Lower leg skin (tissue), 4 donors: Measurements from ENCODE around the gene TANK. TPM values are rescaled to one million over a fixed set of nuclear protein-coding genes. Genes with fewer than 3 reads are reported as not detected.

ENCODE experiments used
- DNase-seq, 2 donors: peaks; one replicate each; pipeline ENCODE4 v3.0.0-alpha.2; 2019; ENCODE audit warnings: low spot score in 2 of 2
- H3K4me3 ChIP-seq: fragments of 200-600 bp; sonication (generic); 2 replicates; pipeline ENCODE4 v1.5.1; 2017; ENCODE audit warnings: mild to moderate bottlenecking, low read depth; ENCODE audit not compliant: poor library complexity, severe bottlenecking
- POLR2A ChIP-seq, 2 donors: fragments of 450-650 bp; IDR thresholded peaks; one replicate each; pipeline ENCODE4 v1.6.1; 2016 to 2017; ENCODE audit warnings: antibody characterized with exemption in 2 of 2, mild to moderate bottlenecking in 1 of 2, moderate library complexity in 1 of 2
- WGBS, 2 donors: methylation state at CpG; one replicate each; pipeline ENCODE4 v1.1.5; 2018; 5-methylcytosine and 5-hydroxymethylcytosine counted together
- intact Hi-C: fragments of 100-400 bp; cut with DNase I; formaldehyde crosslinking; loops from one replicate; pipeline ENCODE4 v1.15.0; 2023; ENCODE audit warnings: low total_unique reads
- total RNA-seq, 4 donors: library from RNA; depleted of rRNA; stranded (reverse); fragments of >200 nt; gene quantifications; one replicate each; pipeline ENCODE4 v1.1.0, GENCODE V29; 2016
- TF ChIP-seq, protein P1 (sequence below), 3 donors: fragments of 450-650 bp; IDR thresholded peaks; one replicate each; pipeline ENCODE4 v1.5.1; 2016; ENCODE audit warnings: antibody characterized with exemption in 3 of 3, mild to moderate bottlenecking in 3 of 3, moderate library complexity in 2 of 3

Gene TANK
- total RNA-seq, 4 donors from 2014 or later = 81.6 to 89.8 (median 88.0) TPM

GRCh38 chr2:161135951-161136593 lies 24.2 kb upstream of the TANK start:
- TF ChIP-seq, protein P1, sequence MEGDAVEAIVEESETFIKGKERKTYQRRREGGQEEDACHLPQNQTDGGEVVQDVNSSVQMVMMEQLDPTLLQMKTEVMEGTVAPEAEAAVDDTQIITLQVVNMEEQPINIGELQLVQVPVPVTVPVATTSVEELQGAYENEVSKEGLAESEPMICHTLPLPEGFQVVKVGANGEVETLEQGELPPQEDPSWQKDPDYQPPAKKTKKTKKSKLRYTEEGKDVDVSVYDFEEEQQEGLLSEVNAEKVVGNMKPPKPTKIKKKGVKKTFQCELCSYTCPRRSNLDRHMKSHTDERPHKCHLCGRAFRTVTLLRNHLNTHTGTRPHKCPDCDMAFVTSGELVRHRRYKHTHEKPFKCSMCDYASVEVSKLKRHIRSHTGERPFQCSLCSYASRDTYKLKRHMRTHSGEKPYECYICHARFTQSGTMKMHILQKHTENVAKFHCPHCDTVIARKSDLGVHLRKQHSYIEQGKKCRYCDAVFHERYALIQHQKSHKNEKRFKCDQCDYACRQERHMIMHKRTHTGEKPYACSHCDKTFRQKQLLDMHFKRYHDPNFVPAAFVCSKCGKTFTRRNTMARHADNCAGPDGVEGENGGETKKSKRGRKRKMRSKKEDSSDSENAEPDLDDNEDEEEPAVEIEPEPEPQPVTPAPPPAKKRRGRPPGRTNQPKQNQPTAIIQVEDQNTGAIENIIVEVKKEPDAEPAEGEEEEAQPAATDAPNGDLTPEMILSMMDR (IDR thresholded peaks at IDR 0.05) = no peak
- intact Hi-C loops = no loop called here
- WGBS, 2 donors = 49 to 60% methylated on average over 4 of the region's 4 CpGs
- H3K4me3 ChIP-seq = no peak overlapping the region
- DNase-seq = no peak

- WGBS, 2 donors = 43% methylated on average over 4 of the region's 4 CpGs
- TF ChIP-seq, protein P1 (IDR thresholded peaks at IDR 0.05) = no peak
- no peak for TF ChIP-seq POLR2A (IDR thresholded peaks at IDR 0.05)
- no peak overlapping the region for H3K4me3 ChIP-seq
- DNase-seq = no peak
- intact Hi-C loops = no loop called here
Observed at GRCh38 chr2:161136696-161137324, 23.4 kb upstream of the TANK start.

- no peak for TF ChIP-seq POLR2A (IDR thresholded peaks at IDR 0.05)
- TF ChIP-seq, protein P1 (IDR thresholded peaks at IDR 0.05) = no peak
- WGBS, 2 donors = 76 to 86% methylated on average over 2 of the region's 2 CpGs
- no peak for DNase-seq
- H3K4me3 ChIP-seq = no peak overlapping the region
- intact Hi-C loops = no loop called here
Observed at GRCh38 chr2:161138429-161138828, 21.8 kb upstream of the TANK start.

GRCh38 chr2:161139098-161139987 lies 20.9 kb upstream of the TANK start:
- intact Hi-C loops = no loop called here
- 31 to 34% methylated on average over 3 of the region's 3 CpGs for WGBS, 2 donors
- DNase-seq = no peak
- TF ChIP-seq, protein P1 (IDR thresholded peaks at IDR 0.05) = no peak
- TF ChIP-seq POLR2A (IDR thresholded peaks at IDR 0.05) = no peak
- H3K4me3 ChIP-seq = no peak overlapping the region

GRCh38 chr2:161141033-161141432 lies 19.2 kb upstream of the TANK start:
- TF ChIP-seq, protein P1 (IDR thresholded peaks at IDR 0.05) = no peak
- TF ChIP-seq POLR2A (IDR thresholded peaks at IDR 0.05) = no peak
- intact Hi-C loops = no loop called here
- WGBS, 2 donors = 86 to 91% methylated on average over 2 of the region's 2 CpGs
- no peak overlapping the region for H3K4me3 ChIP-seq
- DNase-seq = no peak
